Esophagus mucosa (tissue), 1 donor: ENCODE data around the gene REXO1. TPM values are rescaled to one million over a fixed set of nuclear protein-coding genes. Genes with fewer than 3 reads are reported as not detected.

ENCODE experiments used
- ATAC-seq: fragments of 200-7000 bp; cut with Tn5 transposase; one replicate; pipeline ENCODE4 v1.9.1; 2020
- total RNA-seq: library from RNA; stranded (reverse); gene quantifications from one replicate; pipeline ENCODE4 v1.2.4, GENCODE V29; 2023
- donor health status: DM: yes; HTN: yes; CAD: no.

Gene REXO1
- total RNA-seq, 1 donor from 2014 or later, result 16.9 TPM

DNA sequence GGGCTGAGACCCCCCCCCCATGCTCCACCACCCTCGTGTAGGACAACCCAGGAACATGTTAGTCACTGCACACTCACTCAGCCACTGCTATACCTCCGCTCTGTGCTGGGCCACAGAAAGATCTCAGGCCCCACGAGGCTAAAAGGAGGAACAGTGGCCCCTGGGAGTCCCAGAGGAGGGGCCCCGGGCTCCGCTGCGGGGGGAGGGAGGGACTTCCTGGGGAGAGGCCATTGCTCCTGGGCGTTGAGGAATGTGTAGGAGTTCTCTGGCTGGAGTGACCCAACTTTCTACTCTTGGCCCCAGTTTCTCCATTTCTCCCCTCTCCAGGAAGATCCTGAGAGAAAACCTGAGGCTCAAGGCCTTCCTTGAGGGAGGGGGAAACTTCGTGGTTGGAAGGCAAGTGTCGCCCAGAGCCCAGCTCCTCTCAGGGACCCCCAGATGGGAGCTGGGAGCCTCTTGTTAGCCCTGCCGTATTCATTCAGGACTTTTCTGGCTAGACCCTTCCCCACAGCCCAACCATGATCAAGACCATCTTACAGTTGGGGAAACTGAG is 81.4 kb downstream of the REXO1 start:
- no peak for ATAC-seq

DNA sequence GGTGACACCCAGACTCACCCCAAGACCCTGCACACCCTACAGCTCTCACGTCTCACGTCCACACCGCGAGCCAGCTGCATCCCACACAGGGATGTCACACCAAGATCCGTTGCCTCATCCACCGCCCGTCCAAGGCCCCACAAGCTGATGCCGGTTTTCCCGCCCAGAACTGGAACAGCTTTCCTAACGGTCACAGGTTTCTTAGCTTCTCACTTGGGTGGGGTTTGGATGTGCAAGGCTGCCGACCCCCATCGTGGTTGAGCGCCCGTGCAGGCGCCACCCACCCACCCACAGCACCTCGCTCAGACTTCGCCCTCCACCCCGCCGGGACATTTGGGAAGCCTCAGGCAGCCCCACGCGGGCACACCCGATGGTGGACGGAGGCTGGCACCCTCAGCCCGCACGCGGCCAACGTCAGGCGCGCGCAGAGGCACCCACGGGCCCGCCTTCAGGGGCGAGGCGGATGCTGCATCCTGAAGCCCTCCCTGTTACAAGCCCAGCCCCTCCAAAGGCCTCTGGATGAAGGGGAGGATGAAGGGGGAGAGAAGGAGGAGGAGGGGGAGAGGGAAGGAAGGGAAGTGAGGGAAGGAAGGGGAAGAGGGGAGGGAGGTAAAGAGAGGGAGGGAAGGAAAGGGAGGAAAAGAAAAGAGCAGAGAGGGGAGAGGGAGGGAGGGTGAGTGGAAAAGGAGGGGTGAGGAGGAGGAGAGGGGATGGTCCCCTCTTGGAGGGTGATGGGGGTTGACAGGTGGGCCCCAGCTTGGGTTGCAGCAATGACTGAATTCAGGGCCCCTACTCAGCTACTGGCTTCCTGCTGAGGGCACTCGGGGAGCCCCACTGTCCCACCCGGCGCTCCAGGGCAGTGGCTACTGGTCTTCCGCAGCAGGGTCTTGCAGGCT is 82.1 kb downstream of the REXO1 start:
- no peak for ATAC-seq

Other genes starting within 250 kb of the REXO1 start
- 225 TPM for gene UQCR11, start 243.0 kb downstream of the REXO1 start, total RNA-seq
- 39.5 TPM for gene TCF3, start 195.9 kb downstream of the REXO1 start, total RNA-seq
- not detected for gene ONECUT3, start 95.0 kb downstream of the REXO1 start, total RNA-seq
- 1.8 TPM for gene ATP8B3, start 36.2 kb downstream of the REXO1 start, total RNA-seq
- 23.4 TPM for gene KLF16, start 15.1 kb upstream of the REXO1 start, total RNA-seq
- 50.9 TPM for gene ABHD17A, start 37.0 kb upstream of the REXO1 start, total RNA-seq
- gene ADAT3, start 56.9 kb upstream of the REXO1 start, total RNA-seq, result 5.5 TPM
- gene SCAMP4, start 56.9 kb upstream of the REXO1 start, total RNA-seq, result 45.6 TPM
- 38.8 TPM for gene CSNK1G2, start 92.7 kb upstream of the REXO1 start, total RNA-seq
- 68.6 TPM for gene BTBD2, start 167.2 kb upstream of the REXO1 start, total RNA-seq
- 311 TPM for gene MKNK2, start 202.8 kb upstream of the REXO1 start, total RNA-seq
- 28.1 TPM for gene MOB3A, start 247.8 kb upstream of the REXO1 start, total RNA-seq
- 4.7 TPM for gene IZUMO4, start 248.4 kb upstream of the REXO1 start, total RNA-seq